ENCODE results near the gene SCUBE3.

The SCUBE3 gene

DNA sequence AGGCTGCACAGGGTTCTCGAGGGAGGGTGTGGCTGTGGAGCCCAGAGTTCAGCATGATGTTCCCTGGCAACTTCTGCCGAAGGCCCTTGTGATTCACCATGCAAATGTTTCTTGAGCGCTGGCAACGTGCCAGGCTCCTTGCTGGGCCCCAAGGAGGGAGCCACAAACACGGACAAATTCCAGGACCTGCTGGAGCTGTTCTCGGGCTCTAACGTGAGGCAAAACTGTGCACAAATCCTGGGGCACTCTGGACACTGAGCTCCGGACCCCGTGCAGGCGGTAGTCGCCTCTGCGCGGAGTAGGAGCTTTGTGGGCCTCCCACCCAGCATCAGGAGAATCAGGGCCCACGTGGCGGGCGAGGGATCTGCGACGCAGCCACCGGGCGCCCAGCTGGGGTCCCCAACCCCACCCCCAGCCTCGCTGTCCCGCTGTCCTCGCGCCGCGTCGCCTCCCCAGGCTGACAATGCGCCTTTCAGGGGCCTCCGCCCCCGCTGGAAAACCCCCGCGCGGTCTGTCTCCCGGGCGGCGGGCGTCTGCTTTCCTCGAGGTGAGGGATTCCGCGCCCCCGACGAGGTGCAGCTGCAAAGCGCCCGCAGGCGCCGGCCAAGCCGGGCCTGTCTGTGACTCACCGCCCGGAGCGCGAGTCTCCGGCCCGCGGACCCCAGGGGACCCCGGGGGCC, 31.7 kb upstream of the SCUBE3 start:
- DNase-seq, result no peak

DNA sequence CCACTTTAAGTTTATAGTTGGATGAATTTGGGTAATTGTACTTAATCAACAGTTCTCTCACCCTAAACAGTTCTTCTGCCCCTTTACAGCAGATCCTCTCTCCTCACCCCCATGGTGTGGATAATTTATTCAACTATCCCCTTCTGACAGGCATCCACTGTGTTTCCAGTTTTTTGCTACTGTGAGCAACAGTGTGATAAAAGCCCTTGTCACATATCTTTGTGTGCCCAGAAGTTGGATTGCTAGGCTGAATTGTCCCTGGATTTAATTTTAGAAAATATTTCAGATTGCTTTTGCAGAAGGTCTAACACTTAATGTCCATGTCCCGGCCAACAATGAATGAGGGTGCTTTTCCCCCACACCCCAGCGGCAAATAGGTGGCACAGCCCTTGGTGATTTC, 30.5 kb upstream of the SCUBE3 start:
- DNase-seq, result no peak

DNA sequence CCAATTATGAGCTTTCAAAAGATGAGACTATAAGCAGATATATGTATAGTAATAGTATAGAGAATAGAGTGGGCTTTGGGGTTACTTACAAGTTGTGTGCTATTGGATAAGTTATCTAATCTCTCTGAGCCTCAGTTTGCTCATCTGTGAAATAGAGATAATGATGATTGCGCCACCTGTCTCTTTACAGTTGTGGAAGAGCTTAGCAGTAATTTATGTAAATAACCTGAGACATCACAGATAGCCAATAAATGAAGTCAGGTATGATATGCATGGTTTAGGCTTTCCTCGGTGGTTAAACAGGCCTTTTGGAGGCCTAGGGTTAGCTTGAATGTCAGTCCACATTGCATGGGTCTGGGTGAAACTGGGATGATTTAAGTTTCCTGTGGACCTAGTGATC, 29.8 kb upstream of the SCUBE3 start:
- DNase-seq, result no peak

DNA sequence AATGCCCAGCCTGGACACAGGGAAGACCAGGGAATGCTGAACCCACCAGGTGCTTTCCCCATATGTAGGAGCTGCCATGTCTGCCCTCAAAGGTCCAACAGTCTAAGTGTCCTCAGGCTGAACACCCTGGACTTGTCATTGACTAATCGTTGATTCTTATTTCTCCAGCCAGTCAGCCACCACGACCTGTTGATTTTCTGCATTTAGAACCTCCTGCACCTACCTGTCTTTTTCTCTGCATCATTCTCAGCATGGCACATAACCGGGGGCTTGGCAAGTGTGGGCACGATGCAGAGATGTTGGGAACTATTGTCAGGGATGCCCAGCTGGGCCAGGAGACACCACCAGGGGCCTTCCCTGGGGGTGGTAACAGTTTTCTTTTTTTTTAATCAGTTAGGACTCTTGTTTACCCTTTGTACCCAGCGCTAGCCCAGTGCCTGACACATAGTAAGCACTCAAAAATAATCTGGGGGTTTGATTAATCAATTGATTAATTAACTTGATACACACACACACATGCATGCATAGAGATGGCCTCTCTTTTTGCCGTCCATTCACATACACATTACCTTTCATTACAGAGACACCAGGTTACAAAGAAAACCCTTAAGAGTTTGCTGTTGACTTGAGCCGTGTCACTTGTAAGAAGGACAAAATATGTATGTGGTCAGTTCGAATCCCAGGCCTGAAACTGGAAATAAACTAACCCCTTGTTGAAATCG, 29.0 kb upstream of the SCUBE3 start:
- no peak for DNase-seq

DNA sequence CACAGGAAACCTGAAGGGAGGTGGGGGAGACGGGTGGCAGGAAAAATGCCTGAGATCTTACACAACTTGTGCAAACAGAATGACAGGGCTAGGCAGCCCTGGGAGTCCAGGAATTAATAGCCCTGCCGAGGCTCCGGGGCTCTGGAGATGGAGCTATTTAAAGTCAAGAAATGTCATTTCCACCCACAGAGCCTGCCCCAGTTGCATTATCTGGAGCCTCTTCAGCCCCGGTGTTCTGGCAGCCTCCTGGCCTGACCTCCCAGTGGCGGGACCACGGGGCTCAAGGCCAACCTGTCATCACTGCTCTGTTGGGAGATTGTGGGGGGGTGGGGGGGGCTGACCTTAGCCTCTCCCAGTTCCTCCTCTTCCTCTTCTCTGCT, 28.5 kb upstream of the SCUBE3 start:
- no peak for DNase-seq

DNA sequence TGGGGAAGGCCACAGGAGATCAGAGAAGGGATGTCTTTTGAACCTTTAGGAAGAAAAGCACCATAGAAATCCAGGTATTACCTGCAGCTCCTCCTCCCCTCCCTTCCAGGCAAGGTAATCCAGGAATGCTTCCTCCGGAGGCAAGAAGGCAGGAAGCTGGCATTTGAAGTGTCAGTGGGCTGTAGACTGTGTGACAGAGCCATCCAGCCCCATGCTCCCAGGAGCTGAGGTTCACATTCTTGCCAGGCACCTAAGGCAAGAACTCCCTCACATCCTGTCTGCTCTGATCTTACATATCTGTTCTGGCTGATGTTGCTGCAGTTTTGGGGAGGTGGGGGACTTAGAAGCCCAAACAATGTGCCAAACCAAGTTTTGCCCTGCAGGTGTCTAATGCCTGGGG, 27.8 kb upstream of the SCUBE3 start:
- DNase-seq, result no peak

DNA sequence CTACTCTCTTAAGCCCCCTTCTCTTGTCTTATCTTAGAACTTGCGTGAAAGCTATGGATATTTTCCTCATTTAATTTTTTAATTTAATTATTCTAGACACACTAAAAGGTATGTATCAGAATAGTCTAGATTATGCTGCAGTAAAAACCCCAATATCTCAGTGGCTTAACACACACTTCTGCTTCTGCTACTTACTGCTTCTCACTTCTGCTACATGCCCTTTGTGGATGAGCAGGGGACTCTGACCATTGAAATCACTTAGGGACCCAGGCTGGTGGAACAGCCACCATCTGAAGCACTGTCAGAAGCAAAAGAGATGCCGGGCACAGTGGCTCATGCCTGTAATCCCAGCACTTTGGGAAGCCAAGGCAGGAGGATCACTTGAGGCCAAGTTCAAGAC, 27.2 kb upstream of the SCUBE3 start:
- DNase-seq, result no peak

DNA sequence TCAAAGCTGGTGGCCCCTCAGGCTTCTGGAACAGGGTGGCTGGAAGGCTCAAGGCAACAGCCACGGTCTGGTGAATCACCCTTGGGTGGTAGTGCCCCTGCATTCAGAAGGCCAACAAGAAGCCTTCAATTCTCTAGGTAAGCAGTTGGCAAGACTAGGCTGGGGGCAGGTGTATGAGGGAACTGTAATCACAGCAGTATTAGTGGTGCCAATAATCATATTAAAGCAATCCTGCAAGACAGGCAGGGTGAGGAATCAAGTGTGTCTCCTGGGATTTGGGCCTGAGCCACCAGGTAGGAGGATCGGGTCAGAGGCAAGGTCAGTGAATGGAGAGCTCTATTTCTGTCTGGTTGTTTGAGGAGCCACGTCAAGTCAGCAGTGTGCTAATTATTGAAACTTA, 24.9 kb upstream of the SCUBE3 start:
- DNase-seq, result no peak

DNA sequence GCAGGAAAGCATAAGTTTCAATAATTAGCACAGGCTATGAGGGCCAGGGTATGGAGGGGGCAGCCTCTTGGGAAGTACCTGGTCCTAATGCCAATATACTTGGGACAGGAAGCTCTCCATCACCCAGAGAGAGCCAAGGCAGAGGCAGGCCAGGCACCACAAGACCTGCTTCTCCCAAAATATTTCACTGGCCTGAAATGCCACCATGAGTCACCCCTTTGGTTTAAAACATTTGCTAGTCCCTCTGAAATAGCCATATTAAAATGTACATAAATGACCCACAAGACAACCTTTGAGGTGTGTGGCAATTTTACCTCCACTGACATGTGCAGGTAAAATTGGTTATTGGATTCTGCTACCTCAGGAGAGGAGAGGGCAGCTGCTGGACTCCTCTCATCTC, 23.4 kb upstream of the SCUBE3 start:
- no peak for DNase-seq

DNA sequence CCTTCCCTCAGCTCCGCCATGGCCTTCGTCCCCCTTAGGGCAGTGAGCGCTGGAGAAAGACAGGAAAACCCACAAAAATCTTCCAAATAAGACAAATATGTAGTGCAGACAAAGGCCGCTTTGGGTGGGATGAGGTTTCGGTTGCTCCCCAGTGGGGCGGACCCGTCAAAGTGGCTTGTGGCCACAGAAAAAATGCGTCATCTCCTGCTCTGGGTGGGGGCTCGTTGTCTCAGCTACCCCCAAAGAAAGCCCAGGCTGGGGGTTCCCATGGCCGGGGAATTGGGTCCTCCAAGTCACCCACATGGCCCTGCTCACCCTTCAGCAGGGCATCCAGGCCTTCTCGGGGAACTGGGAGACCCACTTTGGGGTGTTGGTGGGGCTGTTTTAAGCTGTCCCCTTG, 21.9 kb upstream of the SCUBE3 start:
- no peak for DNase-seq

DNA sequence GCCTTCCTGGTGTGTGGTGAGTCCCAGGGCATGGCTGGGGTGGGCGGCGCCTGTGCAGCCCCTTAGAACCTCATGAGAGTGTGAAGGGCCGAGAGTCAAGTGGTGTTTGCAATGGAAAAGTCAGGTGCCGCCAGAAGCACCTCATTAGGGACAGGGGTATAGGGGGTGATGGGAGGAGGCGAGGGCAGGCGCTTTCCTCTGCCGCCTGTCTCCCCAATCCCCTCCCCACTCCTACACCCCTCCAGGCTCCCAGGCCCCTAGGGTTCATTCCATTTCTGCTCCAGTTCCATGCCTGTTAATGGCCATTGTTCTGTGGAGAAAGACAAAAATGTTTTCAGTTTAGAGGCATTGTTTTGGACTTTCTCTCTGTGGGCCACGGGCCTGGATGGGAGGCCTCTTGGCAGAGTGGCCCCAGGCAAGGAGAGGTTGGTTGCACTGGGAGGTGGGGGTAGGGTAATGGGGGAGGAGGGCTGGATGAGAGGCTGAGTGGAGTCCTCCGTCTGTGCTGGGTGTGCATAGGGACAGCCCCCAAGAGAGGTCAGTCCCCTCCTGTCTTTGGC, 21.4 kb upstream of the SCUBE3 start:
- no peak for DNase-seq

DNA sequence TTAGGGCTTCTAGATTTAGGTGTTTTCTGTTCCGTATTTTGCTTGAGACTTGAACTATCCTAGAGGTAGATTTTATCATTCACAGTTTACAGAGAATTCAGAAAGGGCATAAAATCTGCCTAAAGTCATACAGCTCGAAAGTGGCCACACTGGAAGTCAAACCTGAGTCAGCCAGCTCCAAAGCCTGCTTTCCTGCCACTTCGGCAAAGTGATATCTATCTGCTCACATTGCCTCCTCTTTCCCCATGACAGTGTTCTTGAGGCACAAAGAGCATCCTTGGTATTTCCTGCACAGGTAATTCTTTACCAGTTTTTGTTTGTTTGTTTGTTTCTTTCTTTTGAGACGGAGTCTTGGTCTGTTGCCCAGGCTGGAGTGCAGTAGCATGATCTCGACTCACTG, 19.4 kb upstream of the SCUBE3 start:
- no peak for DNase-seq

DNA sequence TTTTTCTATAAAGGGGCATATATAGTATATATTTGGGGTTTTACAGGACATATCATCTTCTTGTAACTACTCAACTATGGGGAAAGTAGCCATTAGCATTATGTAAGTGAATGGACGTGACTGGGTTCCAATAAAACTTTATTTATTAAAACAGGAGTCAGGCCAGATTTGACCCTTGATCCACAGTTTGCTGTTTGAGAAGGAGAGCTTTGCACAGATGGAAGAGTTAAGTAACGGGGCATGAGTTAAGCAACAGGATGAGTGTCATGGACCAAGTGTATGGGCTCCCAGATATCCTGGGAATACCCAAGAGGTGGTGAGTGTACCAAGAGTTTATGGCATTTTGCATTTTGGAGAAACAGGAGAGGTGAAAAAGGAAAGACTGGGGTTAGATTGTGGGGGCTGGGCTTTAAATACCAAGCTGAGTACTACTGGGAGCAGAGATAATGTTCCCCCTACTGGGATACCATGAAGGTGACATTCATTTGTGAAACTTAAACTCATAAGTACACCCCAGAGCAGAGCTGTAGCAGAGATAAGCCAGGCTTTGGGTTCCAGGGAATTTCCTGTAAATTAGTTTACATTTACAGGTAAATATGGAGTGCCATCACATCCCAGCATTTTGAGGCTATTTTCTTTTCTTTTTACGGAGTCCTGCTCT, 18.5 kb upstream of the SCUBE3 start:
- DNase-seq, result no peak

DNA sequence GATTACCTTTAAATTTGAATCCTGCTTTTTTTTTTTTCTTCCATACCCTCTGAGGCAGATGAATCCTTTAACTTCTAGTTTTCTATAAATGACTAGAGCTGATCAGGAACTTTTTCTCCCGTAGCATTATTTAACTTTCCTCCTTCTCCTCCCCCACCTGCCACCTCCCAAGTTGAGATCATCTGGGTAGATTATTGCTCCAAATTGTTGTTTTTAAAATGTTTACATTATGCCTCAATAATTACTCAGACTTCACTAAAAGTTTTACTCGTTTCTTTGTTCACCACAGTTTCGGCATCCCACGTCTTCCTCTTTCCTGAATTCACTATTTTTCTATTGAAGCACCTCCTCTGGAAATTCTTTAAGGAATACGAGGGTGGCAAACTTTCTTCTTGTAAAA, 16.6 kb upstream of the SCUBE3 start:
- no peak for DNase-seq

DNA sequence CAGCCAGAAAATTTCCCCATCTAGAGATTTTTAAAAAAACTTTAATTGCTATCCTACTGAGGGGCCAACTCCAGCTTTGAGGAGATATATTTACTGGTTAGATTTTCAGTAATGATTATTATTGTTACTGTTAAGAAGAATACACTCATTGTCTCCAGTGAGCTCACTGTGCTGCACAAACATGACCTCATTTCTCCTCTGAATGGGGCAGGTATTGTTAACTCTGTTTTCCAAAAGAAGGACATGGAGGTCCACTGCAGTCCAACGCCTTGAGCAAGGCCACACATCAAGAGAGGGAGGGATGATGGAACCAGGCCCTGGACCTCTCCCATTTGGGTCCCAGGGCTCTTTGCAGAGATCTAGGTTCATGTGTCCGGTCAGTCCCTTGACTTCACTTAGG, 13.9 kb upstream of the SCUBE3 start:
- DNase-seq, result no peak

DNA sequence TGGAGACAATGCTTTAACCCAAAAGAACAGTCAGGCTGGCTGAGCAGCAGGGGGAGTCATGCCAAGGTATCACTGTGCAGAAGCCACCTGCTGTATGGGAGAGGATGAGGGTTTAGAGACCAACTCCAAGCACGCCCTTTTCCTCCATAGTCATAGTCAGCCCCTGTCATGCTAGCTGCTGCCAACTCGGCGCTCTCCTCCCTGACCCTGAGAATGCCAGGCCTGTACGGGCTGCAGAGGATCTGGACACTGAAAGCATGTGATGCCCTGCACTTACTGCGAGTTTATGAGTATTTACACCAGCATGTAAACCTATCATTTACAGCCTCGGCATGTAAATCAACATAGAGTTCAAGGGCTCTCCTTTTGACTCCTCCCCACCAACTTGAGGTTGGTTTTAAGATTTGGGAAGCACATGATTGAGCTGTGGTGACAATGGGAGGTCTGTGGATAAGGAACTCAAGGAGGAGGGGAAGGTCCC, 11.7 kb upstream of the SCUBE3 start:
- no peak for DNase-seq

DNA sequence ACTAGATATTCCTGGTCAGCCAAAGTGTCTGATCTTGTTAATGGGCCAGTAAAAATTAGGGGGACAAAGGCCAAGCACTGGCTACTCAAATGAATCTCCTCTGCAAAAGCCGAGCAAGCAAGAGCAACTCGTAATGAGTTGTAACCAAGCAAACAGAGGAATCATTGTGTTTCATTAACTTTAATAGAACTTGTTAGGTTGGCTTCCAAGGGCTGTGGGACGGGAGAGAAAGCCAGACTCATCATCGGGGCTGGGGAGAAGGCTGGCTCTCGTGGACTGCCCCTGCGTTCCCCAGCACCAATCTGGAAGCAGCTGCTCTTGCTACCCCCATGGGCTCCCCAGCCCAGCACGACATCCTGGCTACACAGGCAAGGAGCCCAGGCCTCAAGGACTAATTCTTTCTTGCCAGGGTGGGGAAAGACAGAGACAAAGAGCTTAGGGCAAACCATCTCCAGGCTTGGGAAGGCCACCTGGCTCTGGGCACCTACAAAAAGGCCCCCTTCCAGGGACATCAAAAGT, 10.5 kb upstream of the SCUBE3 start:
- DNase-seq, result no peak

DNA sequence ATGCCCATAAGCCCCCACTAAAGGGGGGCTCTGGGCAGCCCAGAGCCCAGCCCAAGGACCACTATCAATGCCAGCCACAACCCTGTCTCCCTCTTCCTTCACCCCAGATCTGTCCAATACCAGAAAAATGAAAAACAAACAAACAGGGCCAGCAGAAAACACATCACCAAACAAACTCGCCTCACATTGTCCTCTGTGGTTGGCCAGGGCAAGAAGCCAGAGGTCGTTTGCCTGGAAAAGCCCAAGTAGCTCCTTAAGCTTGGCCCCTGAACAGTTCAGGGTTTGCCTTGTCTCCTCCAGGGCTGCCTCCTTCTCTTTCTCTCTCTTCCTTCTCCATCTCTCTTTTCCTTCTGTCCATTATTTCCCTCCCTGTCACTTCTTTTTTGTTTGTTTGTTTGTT, 10.1 kb upstream of the SCUBE3 start:
- DNase-seq, result no peak

DNA sequence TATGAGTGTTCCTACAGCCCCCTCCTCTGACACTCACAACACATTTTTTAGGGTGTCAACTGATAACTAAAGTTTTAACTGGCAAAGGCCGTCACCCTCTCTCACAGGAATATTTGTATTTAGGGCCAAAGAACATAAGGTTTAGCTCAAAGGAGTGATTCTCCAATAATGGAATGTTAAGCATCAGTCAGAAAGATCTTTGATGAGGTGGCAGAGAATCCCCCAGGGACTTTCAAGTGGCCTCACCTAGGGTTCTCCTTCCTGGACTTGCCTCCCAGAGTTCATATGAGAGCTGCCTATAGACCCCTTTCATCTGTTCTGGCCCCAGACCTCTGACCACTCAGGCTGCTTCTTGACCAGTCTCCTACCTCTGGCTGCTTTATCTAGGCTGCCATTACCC, 7.4 kb upstream of the SCUBE3 start:
- DNase-seq, result no peak

DNA sequence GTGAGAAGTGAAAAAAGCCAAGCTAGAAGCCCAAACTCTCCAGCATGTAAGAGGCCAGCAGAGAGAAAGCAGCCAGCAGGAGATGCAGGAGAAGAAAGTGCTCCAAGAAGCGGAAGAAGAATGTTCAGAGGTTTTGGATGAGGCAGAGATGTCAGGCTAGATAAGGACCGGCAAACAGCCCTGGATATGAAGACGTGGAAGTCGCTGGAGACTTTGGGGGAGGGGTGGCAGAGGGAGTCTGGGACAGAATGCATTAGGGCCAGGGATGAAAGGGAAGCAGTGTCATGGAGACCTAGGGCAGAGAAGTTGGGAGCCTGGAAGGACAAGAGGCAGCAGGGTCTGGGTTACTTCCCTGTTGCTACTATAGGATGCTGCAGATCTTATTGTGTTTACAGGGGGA, 5.3 kb upstream of the SCUBE3 start:
- no peak for DNase-seq

DNA sequence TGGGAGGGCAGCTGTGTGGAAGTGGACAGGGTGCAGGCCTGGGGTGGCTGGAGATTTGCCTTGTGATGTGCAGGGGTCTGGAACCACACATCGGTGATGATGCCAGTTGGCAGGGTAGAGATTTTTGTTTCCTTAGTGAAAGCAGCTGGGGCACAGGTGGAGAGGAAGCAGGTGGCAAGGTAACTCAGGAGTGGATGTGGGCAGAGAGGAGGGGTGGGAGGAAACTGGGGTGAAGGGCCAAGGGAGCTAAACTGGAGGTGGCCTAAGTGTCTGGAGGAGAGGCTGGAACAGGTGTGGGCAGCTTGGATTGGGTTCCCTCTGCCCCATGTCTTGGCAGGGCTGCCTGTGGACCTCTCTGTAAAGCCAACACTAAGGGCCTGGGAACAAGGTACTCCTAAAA, 4.7 kb upstream of the SCUBE3 start:
- DNase-seq, result no peak

DNA sequence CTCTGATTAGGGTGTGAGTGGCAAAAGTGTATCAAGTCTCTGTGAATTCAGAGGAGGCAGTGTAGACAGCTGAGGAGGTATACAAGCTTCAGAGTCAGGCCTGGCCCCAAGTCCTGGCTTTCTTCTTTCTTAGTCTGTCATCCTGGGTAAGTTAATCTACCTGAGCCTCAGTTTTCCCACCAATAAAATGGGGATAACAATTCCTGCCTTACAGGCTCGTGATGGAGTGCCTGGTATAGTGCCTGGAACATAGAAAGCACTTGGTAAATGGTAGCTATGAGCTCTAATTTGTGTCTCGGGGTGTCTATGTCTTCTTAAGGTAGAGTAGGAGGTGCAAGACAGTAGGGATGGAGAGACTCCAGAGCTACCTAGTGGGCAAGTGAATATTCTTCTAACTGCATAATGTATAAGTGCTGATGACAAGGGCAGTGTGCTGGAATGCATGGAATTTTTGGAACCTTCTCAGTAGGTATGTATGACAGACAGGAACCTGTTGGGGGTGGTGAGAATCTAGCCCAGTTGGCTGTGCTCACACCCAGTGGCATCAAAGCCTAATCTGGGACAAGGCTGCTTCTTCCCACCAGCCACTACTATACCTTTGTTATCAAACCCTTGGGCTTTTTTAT, 4.0 kb upstream of the SCUBE3 start:
- no peak for DNase-seq

DNA sequence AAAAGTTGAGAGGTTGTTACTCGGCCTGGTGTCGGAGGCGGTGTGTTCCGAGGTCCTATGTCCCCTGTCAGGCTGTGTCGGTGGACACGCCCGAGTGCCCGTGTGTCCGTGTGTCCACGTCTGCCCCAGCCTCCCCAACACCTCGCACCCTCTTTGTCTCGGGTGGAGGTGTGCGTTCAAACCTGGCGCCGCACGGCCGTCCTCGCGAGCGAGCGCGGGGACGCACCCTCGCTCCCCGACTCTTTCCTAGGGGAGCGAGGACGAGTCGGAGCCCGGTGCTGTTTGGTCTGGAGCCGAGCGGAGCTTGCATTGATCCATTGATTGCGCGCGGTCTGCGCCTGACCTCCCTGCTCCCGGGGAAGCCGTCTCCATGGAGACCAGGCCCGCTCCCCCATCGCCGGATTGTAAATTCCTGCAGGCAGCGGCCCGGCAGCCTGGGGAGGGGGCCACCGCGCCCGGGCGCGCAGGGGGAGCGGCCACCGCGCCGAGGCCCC, 411 bp upstream of the SCUBE3 start:
- no peak for DNase-seq

Measured in stimulated activated CD8-positive, alpha-beta memory T cell treated with anti-CD3 and anti-CD28 coated beads, Interleukin-4, amount 100 ng/mL, for 48 hours (primary cell).